Common myeloid progenitor, CD34-positive (primary cell): Measurements from ENCODE around the gene SRCIN1.

ENCODE experiments used
- CTCF ChIA-PET: fragments of 350-600 bp; sonication (Branson Sonifier 250); formaldehyde crosslinking; loops from one replicate; lab custom pipeline; 2021; ENCODE audit warnings: antibody characterized with exemption; lab: Charles Lee
- POLR2A ChIA-PET: fragments of 350-600 bp; sonication (Branson Sonifier 250); formaldehyde crosslinking; loops from one replicate; lab custom pipeline; 2021; ENCODE audit warnings: antibody characterized with exemption; lab: Charles Lee
- DNase-seq, 3 donors: peaks; one replicate each; pipeline versions ENCODE4 v3.0.0 to v3.0.0-alpha.2; 2013
- H3K27ac ChIP-seq, 2 experiments: 1 replicate in 1 of 2; 2 replicates in 1 of 2; pipeline ENCODE4 v1.7.0; 2013; ENCODE audit warnings: inconsistent platforms in 2 of 2, low read length in 2 of 2, mild to moderate bottlenecking in 2 of 2, low read depth in 1 of 2, moderate library complexity in 1 of 2; ENCODE audit not compliant: severe bottlenecking in 2 of 2, insufficient read depth in 1 of 2, poor library complexity in 1 of 2
- H3K27me3 ChIP-seq, 5 experiments: replicated peaks in 2 of 5; 1 replicate in 3 of 5; 2 replicates in 2 of 5; pipeline versions ENCODE4 v1.6.1 to v1.7.0; 2013; ENCODE audit warnings: low read length in 4 of 5, mild to moderate bottlenecking in 2 of 5, moderate library complexity in 2 of 5, inconsistent platforms in 1 of 5; ENCODE audit not compliant: insufficient read depth in 5 of 5, control insufficient read depth in 4 of 5
- H3K36me3 ChIP-seq, 4 experiments: 1 replicate in 2 of 4; 2 replicates in 2 of 4; pipeline versions ENCODE4 v1.6.1 to v1.7.0; 2013; ENCODE audit warnings: low read length in 3 of 4, control low read depth in 1 of 4, mild to moderate bottlenecking in 1 of 4; ENCODE audit not compliant: control insufficient read depth in 4 of 4, insufficient read depth in 4 of 4
- H3K4me1 ChIP-seq, 4 experiments: 1 replicate in 3 of 4; 2 replicates in 1 of 4; pipeline versions ENCODE4 v1.6.1 to v1.7.1; 2013; ENCODE audit warnings: low read length in 3 of 4, mild to moderate bottlenecking in 3 of 4, control low read depth in 1 of 4, inconsistent platforms in 1 of 4, moderate library complexity in 1 of 4; ENCODE audit not compliant: control insufficient read depth in 4 of 4, insufficient read depth in 4 of 4; ENCODE audit errors: control extremely low read depth in 1 of 4
- H3K4me3 ChIP-seq, 7 experiments: 1 replicate in 4 of 7; 2 replicates in 3 of 7; pipeline versions ENCODE4 v1.5.1 to v1.7.0; 2013; ENCODE audit warnings: mild to moderate bottlenecking in 7 of 7, low read length in 6 of 7, moderate library complexity in 6 of 7, inconsistent platforms in 2 of 7, low read depth in 2 of 7, control low read depth in 1 of 7; ENCODE audit not compliant: insufficient read depth in 4 of 7, control insufficient read depth in 1 of 7; ENCODE audit errors: extremely low read depth in 1 of 7
- H3K9me3 ChIP-seq, 5 experiments: 1 replicate in 4 of 5; 2 replicates in 1 of 5; pipeline versions ENCODE4 v1.6.1 to v1.7.1; 2013; ENCODE audit warnings: low read length in 4 of 5, mild to moderate bottlenecking in 2 of 5, inconsistent platforms in 1 of 5, low read depth in 1 of 5, moderate library complexity in 1 of 5; ENCODE audit not compliant: control insufficient read depth in 4 of 5, insufficient read depth in 2 of 5; ENCODE audit errors: control extremely low read depth in 1 of 5
- WGBS: methylation state at CpG from one replicate; pipeline ENCODE4 v1.1.5; 2013; ENCODE audit not compliant: insufficient coverage; 5-methylcytosine and 5-hydroxymethylcytosine counted together

Gene SRCIN1

DNA sequence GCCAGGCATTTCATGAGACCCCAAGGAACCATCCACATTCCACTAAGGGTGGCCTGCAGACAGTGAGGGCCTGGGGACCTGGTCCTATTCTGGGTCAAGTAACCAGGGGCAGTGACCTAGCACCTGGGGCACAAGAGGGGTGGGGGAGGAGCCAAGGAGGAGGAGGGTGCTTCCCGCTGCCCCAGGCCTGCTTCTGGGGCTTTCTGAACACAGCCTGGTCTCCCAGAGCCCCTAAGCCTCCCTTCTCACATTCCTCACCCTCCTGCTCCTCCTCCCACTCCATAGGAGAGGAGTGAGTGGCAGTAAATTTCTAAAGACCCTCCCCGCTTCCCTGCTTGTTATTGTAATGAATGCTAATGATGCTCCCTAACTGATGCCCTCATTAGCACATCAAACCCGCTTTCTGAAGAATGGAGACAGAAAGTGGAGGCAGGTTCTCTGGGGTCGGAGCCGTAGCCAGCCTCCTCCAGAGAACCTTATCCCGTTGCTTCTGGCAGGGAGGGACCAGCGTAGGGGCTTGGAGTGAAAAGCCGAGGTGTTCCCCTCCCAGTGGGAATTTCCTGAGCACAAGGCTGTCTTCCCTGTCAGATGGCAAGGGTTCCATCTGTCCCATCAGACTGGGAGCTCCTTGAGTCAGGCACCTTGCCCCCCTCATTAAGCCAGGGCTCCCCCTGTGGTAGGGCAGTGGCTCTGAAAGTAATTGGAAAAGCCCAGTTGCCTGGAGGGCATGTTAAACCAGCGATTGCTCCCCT lies 3.7 kb upstream of the SRCIN1 start:
- Histone ChIP-seq H3K4me1 (peaks cover 0 to 15% (median 12%) of the 10 kb centered on the region in 4 experiments), H3K9me3 (peaks cover 0 to 8% (median 7%) of the 10 kb centered on the region in 5 experiments), H3K27me3 (peaks cover 10 to 84% (median 42%) of the 10 kb centered on the region in 5 experiments), H3K36me3 (no peaks in the 10 kb centered on the region), H3K27ac (no peak overlapping the region), H3K4me3 (no peak overlapping the region)
- DNase-seq: peak in 2 of 3 donors; percentile 34 to 39
- POLR2A ChIA-PET: no interaction called here
- CTCF ChIA-PET: interaction anchor here (5.5 kb wide), 1 partner anchor 12 kb away, joined by 25 read pairs; no protein-coding TSS in a partner anchor
- 17% methylated on average over 6 of the region's 9 CpGs for WGBS

DNA sequence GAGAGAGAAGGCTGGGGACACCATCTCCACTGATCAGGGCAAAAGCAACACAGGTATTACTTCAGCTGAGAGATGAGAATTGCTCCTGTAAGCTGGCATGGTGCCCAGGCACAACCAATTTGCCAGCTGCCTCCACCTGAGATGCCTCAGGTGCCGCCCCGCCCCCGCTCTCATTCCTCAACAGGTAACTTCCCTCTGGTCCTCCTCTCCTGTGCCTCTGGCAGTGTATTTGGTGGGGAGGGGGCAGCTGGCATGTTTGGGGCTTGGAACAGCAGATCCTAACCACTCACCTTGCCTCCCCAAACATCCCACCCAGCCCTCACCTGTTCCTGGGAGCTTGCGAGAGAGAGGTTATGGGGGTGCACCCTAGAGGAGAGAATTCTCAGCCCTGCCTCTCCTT lies 2.9 kb upstream of the SRCIN1 start:
- CTCF ChIA-PET: interaction anchor here (0.9 to 5.5 kb wide), 7 partner anchors 9 to 58 kb away, joined by 4 to 25 read pairs (median 4); no protein-coding TSS in a partner anchor
- Histone ChIP-seq H3K9me3 (peaks cover 0 to 8% (median 7%) of the 10 kb centered on the region in 5 experiments), H3K27ac (no peak overlapping the region), H3K27me3 (peaks cover 12 to 92% (median 46%) of the 10 kb centered on the region in 5 experiments), H3K4me3 (no peak overlapping the region), H3K4me1 (peaks cover 0 to 15% (median 12%) of the 10 kb centered on the region in 4 experiments), H3K36me3 (no peaks in the 10 kb centered on the region)
- 73% methylated on average over 3 of the region's 4 CpGs for WGBS
- no peak for DNase-seq
- POLR2A ChIA-PET: no interaction called here

DNA sequence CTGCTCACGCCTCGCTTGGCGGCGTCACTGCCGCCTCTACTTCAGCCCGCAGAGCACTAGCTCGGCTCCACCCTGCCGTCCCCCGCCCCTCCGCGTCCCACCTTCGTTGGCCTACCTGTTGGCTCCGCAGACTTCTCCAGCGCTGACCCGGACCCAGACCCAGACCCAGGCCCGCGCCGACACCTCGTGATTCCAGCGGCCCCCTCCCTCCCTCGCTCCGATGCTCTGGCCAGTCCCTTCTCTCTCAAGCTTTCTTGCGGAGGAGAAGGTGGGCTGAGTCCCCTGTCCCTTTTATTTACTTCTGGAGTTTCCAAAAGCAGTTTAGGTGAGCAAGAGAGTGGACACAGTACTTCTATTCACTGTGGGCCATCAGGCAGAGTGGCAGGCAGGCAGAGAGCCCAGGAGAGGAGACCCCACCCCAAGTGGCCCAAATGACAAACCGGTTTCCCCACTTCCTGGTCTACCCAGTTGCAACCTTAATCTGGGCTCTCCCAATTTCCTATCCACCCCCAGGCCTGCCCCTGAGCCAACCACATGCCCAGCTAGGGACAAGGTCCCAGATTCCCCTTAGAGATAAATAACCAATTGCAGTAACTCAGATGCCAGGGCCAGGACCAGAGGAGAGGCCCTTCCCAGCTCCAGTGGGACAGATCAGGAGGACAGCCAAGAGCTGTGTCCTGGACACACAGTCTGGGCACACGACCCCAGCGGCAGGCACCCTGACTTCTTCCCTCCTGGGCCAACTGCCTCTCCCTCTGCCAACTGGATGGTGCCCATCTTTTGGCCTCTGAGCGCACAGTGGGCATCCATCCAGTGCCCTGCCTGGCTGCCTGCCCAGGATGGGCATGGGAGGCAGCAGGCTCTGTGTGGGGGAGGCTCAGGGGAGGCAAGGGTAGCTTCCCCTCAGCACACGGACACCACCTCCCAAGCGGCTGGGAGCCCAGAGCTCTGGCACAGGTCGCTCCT lies 1.2 kb upstream of the SRCIN1 start:
- peaks cover 0 to 6% (median 4%) of the 10 kb centered on the region in 5 experiments for H3K9me3 ChIP-seq
- ChIA-PET POLR2A (interaction anchor here (0.6 kb wide), 1 partner anchor 18 kb away, joined by 3 read pairs; no protein-coding TSS in a partner anchor), CTCF (interaction anchor here (0.7 to 5.5 kb wide), 13 partner anchors 8 to 60 kb away, joined by 3 to 25 read pairs (median 4); no protein-coding TSS in a partner anchor)
- no peak for DNase-seq
- peak overlapping the region in 2 of 7 experiments; percentile 32 to 64 for H3K4me3 ChIP-seq
- H3K27ac ChIP-seq: no peak overlapping the region
- 8% methylated on average over 26 of the region's 30 CpGs for WGBS
- no peaks in the 10 kb centered on the region for H3K36me3 ChIP-seq
- H3K4me1 ChIP-seq: peaks cover 0 to 15% (median 12%) of the 10 kb centered on the region in 4 experiments
- peaks cover 12 to 99% (median 51%) of the 10 kb centered on the region in 5 experiments for H3K27me3 ChIP-seq

DNA sequence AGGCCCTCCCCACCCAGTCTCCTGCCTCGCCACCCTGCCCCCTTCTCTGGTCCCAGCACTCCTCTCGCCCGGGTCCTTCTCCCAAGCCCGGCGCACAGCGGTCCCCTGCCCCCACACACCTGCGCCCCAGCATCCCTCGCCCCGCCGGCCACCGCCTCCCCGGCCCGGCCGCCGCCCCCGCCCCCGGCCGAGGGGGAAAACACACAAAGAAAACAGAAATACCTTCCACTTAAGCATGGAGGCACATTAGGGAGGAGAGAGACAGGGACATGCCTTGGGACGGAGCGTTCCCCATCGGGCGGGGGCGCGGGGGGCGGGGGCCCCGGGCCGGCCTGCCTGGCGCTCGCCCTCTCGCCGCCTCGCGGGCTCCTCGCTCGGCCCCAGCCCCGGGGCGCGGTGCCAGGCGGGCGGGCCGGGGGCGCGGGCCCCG lies 326 bp downstream of the SRCIN1 start:
- under 1% methylated on average over 27 of the region's 44 CpGs for WGBS
- ChIA-PET POLR2A (no interaction called here), CTCF (interaction anchor here (1.2 to 5.5 kb wide), 5 partner anchors 8 to 17 kb away, joined by 3 to 25 read pairs (median 5); no protein-coding TSS in a partner anchor)
- Histone ChIP-seq H3K9me3 (peaks cover 0 to 2% (median 0%) of the 10 kb centered on the region in 5 experiments), H3K4me3 (peak overlapping the region in 3 of 7 experiments; percentile 32 to 64 (median 33)), H3K4me1 (peaks cover 0 to 19% (median 14%) of the 10 kb centered on the region in 4 experiments), H3K27me3 (peaks cover 12 to 99% (median 59%) of the 10 kb centered on the region in 5 experiments), H3K27ac (no peak overlapping the region), H3K36me3 (no peaks in the 10 kb centered on the region)
- DNase-seq: no peak

DNA sequence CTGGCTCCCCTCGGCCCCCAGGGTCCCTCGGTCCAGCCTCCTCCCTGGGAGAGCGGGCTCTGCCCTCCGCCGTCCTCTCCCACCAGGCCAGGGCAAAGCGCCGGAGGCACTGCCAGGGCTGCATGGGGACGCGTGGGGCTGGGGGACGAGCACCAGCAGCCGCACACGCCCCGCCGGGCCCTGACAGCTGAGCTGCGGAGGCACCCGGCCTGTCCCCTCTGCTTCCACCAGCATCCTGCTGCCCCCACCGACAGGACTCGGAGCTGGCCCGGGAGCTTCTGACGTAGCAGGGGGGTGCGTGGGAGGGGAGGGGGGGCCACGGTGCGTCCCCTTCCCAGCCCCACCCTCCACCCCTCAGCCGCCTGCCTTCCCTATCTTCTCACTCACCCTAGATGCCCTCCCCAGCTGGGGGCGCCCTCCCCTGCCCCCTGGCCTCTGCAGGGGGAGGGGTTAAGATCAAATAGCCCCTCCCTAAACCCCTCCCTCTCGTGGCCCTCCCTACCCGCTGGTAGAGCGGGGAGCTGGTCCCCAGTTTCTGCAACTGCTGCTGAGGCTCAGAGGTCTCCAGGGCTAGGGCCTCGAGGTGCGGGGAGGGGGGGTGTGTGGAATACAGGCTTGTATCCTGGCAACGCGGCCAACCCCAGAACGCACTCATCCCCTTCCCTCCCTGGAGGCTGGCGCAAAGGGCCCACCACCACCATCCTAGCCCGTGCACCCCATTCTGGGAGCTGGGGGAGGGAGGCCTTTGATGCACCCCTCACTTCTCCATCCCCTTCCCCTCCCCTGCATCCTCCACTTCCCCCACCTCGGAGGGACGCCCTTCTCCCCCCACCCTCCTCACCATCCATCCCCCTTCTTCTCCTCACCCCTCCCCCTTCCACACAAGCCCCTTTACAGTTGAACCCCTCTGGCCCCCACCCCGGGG lies 1.0 kb downstream of the SRCIN1 start:
- ChIA-PET POLR2A (interaction anchor here (0.9 kb wide), 1 partner anchor 71 kb away, joined by 4 read pairs; no protein-coding TSS in a partner anchor), CTCF (interaction anchor here (1.1 to 5.5 kb wide), 6 partner anchors 7 to 59 kb away, joined by 3 to 25 read pairs (median 4); no protein-coding TSS in a partner anchor)
- Histone ChIP-seq H3K9me3 (peaks cover 0 to 2% (median 0%) of the 10 kb centered on the region in 5 experiments), H3K4me3 (peak overlapping the region in 1 of 7 experiments; percentile 64), H3K27ac (no peak overlapping the region), H3K36me3 (no peaks in the 10 kb centered on the region), H3K27me3 (peaks cover 12 to 99% (median 61%) of the 10 kb centered on the region in 5 experiments), H3K4me1 (peaks cover 0 to 19% (median 14%) of the 10 kb centered on the region in 4 experiments)
- peak in 2 of 3 donors; percentile 67 to 73 for DNase-seq
- 14% methylated on average over 17 of the region's 38 CpGs for WGBS
